Kidney (tissue), 14 donors: ENCODE measurements around the gene TECPR1. TPM values are rescaled to one million over a fixed set of nuclear protein-coding genes. Genes with fewer than 3 reads are reported as not detected.

Experiments used
- DNase-seq, 5 donors: peaks; one replicate each; pipeline ENCODE4 v3.0.0-alpha.2; 2013 to 2020
- FAIRE-seq: peaks from 2 replicates; lab custom pipeline; 2012; peaks lifted over from hg19 to GRCh38; lab: Jason Lieb, UNC
- H3K27ac ChIP-seq, 2 donors: one replicate each; pipeline ENCODE4 v1.7.0; 2013; ENCODE audit warnings: low read depth in 2 of 2, low read length in 2 of 2, inconsistent platforms in 1 of 2
- H3K27me3 ChIP-seq: one replicate; pipeline ENCODE4 v1.7.1; 2013; ENCODE audit warnings: low read length, inconsistent platforms; ENCODE audit not compliant: control insufficient read depth, insufficient read depth
- H3K36me3 ChIP-seq, 3 donors: one replicate each; pipeline versions ENCODE4 v1.7.0 to v1.7.1; 2013; ENCODE audit warnings: low read length in 3 of 3, control low read depth in 1 of 3, inconsistent platforms in 1 of 3; ENCODE audit not compliant: insufficient read depth in 3 of 3, control insufficient read depth in 2 of 3
- H3K4me1 ChIP-seq, 3 donors: one replicate each; pipeline versions ENCODE4 v1.7.0 to v1.7.1; 2013; ENCODE audit warnings: low read length in 3 of 3, inconsistent platforms in 1 of 3, low read depth in 1 of 3; ENCODE audit not compliant: control insufficient read depth in 2 of 3, insufficient read depth in 2 of 3
- H3K4me3 ChIP-seq, 3 donors: one replicate each; pipeline versions ENCODE4 v1.7.0 to v1.8.1; 2013; ENCODE audit warnings: low read length in 3 of 3, control low read depth in 1 of 3, inconsistent platforms in 1 of 3
- H3K9ac ChIP-seq, 3 donors: one replicate each; pipeline versions ENCODE4 v1.7.0 to v1.7.1; 2013; ENCODE audit warnings: low read length in 3 of 3, control low read depth in 1 of 3, inconsistent platforms in 1 of 3
- H3K9me3 ChIP-seq, 3 donors: one replicate each; pipeline versions ENCODE4 v1.7.0 to v1.7.1; 2013; ENCODE audit warnings: low read length in 3 of 3, control low read depth in 1 of 3, inconsistent platforms in 1 of 3; ENCODE audit not compliant: control insufficient read depth in 2 of 3, insufficient read depth in 1 of 3
- CTCF ChIP-seq: IDR thresholded peaks from 3 replicates; pipeline ENCODE4 v1.5.1; 2012; ENCODE audit warnings: mild to moderate bottlenecking, moderate library complexity, borderline replicate concordance; ENCODE audit not compliant: insufficient read depth; ENCODE audit errors: extremely low read depth
- intact Hi-C: fragments of 100-400 bp; cut with DNase I; formaldehyde crosslinking; loops from one replicate; pipeline ENCODE4 v1.11.1; 2022
- polyA plus RNA-seq: library from polyadenylated mRNA; stranded (reverse); fragments of 350-450 nt; fragmentation: Illumina TruSeq; extraction: RNeasy Lipid Tissue Mini Kit (QIAGEN cat#74804); gene quantifications from one replicate; pipeline ENCODE4 v1.2.3, GENCODE V29; 2014; ENCODE audit warnings: low read depth, low replicate concordance; ENCODE audit not compliant: insufficient read depth
- total RNA-seq: library from RNA; stranded (reverse); fragmentation: NEBNext Ultra II Directional; extraction: Animal tissue kit (Norgen Biotek cat#: 25700); gene quantifications from one replicate; pipeline ENCODE4 v1.2.1, GENCODE V29; 2021
- donor health status: control.
- donor health status: control.
- donor health status: control.
- donor health status: control.
- donor health status: control.
- donor health status: DM: yes; HTN: yes; CAD: no.
- donor health status: Normal renal cell carcinoma (clear cell type).

TECPR1 gene
- total and polyA plus RNA-seq, 2 donors from 2014 or later: 5.1 to 39.5 TPM

- intact Hi-C loops: no loop called here
- Histone ChIP-seq H3K9me3 (no peaks in the 10 kb centered on the region), H3K9ac (no peak overlapping the region), H3K4me3 (no peak overlapping the region), H3K4me1 (peaks cover 0 to 10% (median 3%) of the 10 kb centered on the region in 3 donors), H3K36me3 (no peaks in the 10 kb centered on the region), H3K27me3 (no peaks in the 10 kb centered on the region), H3K27ac (no peak overlapping the region)
- DNase-seq (peak in 1 of 5 donors; percentile 40), FAIRE-seq (no peak)
- TF ChIP-seq CTCF: no peak
Observed at GRCh38 chr7:98278936-98279335, 26.9 kb upstream of the TECPR1 start.

- no peak overlapping the region for H3K9ac ChIP-seq
- H3K27me3 ChIP-seq: no peaks in the 10 kb centered on the region
- no peak for TF ChIP-seq CTCF
- DNase-seq (no peak), FAIRE-seq (no peak)
- no peak overlapping the region for H3K27ac ChIP-seq
- no peaks in the 10 kb centered on the region for H3K9me3 ChIP-seq
- H3K4me1 ChIP-seq: peaks cover 0 to 5% (median 0%) of the 10 kb centered on the region in 3 donors
- intact Hi-C loops: no loop called here
- no peak overlapping the region for H3K4me3 ChIP-seq
- H3K36me3 ChIP-seq: no peaks in the 10 kb centered on the region
Observed at GRCh38 chr7:98278408-98278807, 26.4 kb upstream of the TECPR1 start.

- H3K4me3 ChIP-seq: no peak overlapping the region
- H3K4me1 ChIP-seq: peaks cover 0 to 2% (median 0%) of the 10 kb centered on the region in 3 donors
- no peak for FAIRE-seq
- no peak for TF ChIP-seq CTCF
- H3K27me3 ChIP-seq: no peaks in the 10 kb centered on the region
- no peak overlapping the region for H3K9ac ChIP-seq
- peak in 1 of 5 donors; percentile 55 for DNase-seq
- no peaks in the 10 kb centered on the region for H3K36me3 ChIP-seq
- intact Hi-C loops: no loop called here
- no peak overlapping the region for H3K27ac ChIP-seq
- no peaks in the 10 kb centered on the region for H3K9me3 ChIP-seq
Observed at GRCh38 chr7:98276241-98276761, 24.3 kb upstream of the TECPR1 start.

GRCh38 chr7:98267303-98267702 is 15.3 kb upstream of the TECPR1 start:
- intact Hi-C loops: no loop called here
- no peaks in the 10 kb centered on the region for H3K9me3 ChIP-seq
- no peak for TF ChIP-seq CTCF
- no peak overlapping the region for H3K9ac ChIP-seq
- no peaks in the 10 kb centered on the region for H3K27me3 ChIP-seq
- H3K36me3 ChIP-seq: no peaks in the 10 kb centered on the region
- H3K4me3 ChIP-seq: no peak overlapping the region
- no peak overlapping the region for H3K27ac ChIP-seq
- no peak for DNase-seq
- FAIRE-seq: no peak
- no peaks in the 10 kb centered on the region for H3K4me1 ChIP-seq
